ENCODE data around the gene LCE1F.

DNA sequence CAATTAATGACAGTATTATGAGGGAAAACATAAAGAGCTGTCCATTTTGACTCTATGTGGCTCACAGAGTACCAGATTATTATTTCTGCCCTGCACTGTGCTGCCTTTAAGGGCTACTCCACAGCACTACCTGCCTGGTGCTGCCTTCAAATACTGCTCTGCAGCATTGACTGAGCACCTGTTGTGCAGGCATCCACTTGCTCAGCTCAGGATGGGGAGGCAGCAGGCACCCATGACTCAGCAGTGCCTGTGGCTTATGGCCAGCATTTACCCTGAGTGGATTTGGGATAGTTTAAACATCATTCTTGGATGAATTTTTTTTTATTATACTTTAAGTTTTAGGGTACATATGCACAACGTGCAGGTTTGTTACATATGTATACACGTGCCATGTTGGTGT is 18.1 kb upstream of the LCE1F start:
- TF ChIP-seq, protein P1, sequence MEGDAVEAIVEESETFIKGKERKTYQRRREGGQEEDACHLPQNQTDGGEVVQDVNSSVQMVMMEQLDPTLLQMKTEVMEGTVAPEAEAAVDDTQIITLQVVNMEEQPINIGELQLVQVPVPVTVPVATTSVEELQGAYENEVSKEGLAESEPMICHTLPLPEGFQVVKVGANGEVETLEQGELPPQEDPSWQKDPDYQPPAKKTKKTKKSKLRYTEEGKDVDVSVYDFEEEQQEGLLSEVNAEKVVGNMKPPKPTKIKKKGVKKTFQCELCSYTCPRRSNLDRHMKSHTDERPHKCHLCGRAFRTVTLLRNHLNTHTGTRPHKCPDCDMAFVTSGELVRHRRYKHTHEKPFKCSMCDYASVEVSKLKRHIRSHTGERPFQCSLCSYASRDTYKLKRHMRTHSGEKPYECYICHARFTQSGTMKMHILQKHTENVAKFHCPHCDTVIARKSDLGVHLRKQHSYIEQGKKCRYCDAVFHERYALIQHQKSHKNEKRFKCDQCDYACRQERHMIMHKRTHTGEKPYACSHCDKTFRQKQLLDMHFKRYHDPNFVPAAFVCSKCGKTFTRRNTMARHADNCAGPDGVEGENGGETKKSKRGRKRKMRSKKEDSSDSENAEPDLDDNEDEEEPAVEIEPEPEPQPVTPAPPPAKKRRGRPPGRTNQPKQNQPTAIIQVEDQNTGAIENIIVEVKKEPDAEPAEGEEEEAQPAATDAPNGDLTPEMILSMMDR (IDR thresholded peaks at IDR 0.05): no peak
- no peak for TF ChIP-seq EZH2 (IDR thresholded peaks at IDR 0.05)

All from neural progenitor cell (in vitro differentiated cells).